AG10803 (cell line): ENCODE data around the gene MAP6.
A peak's percentile ranks its signal among the peaks of the same experiment; 100 is the strongest.

Experiments used
- DNase-seq: peaks from one replicate; pipeline ENCODE4 v3.0.0; 2010; ENCODE audit warnings: low read depth
- H3K4me3 ChIP-seq: 2 replicates; pipeline ENCODE4 v1.5.1; 2011; ENCODE audit warnings: mild to moderate bottlenecking, low read length, control low read depth
- CTCF ChIP-seq: conservative IDR thresholded peaks from 2 replicates; pipeline ENCODE4 v1.5.1; 2011; ENCODE audit warnings: mild to moderate bottlenecking, low read length, control low read depth, inconsistent platforms

MAP6 gene

GRCh38 chr11:75601494-75601893 is 67.3 kb downstream of the MAP6 start:
- DNase-seq: no peak
- TF ChIP-seq CTCF: no peak
- H3K4me3 ChIP-seq: no peak overlapping the region

DNA sequence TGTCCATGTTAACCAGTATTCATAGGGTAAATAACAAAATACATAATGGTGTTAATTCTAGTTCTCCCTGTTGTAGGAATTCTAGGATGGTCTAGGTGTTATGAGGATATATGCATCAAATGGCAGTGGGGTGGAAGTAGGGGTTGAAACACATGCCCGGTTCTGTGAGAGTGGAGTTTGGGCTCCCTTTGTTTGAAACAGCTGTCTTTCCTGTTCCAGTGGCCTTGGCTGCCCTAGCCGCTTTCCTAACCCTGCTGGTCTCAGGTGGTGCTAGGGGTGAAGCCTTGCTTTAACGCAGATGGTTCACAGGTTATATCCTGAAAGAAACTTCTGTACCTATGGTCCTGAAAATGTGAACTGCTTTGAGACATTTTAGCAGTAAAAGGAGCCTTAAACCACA is 68.5 kb downstream of the MAP6 start:
- H3K4me3 ChIP-seq: no peak overlapping the region
- TF ChIP-seq CTCF: no peak
- DNase-seq: no peak

DNA sequence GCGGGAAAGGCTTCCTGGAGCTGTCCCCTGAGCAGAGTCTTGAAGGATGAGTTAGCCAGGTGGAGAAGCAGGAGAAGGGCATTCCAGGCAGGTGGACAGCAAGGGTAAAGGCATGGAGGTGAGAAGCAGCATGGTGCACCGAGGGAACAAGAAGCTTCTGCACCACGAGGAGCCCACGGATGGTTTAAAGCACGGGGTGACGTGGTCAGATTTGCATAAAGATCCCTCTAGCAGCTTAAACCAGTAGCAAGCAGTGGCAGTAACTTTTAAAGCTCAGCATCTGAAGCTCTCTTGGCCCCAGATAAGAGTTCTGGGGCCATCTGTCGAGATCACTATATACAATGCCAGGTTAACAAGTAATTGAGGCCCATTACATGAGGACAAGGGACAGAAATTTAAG is 69.9 kb downstream of the MAP6 start:
- no peak for TF ChIP-seq CTCF

DNA sequence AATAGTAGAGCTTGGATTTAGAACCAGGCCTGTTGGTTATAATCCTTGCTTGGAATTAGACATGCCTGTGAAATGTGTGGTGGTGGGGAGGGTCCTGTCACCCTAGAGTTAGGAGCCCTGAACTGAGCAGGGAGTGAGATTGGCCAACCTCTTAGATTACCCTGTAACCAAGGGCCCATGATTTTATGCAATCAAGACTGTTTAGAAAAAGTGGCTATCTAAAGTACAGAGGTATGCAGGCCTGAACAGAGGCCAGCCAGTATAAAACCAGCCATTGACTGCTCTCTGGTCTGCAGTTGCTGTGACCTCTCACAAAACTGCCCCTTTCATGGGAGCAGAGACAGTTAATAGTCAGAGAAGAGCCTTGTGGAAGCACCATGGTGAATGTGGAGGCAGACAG is 70.6 kb downstream of the MAP6 start:
- no peak overlapping the region for H3K4me3 ChIP-seq
- DNase-seq: peak; percentile 20
- TF ChIP-seq CTCF: no peak

More for the DNA sequence above, 69.9 kb downstream of the MAP6 start:
- no peak overlapping the region for H3K4me3 ChIP-seq
- DNase-seq: no peak

GRCh38 chr11:75597636-75598035 is 71.2 kb downstream of the MAP6 start:
- H3K4me3 ChIP-seq: no peak overlapping the region
- DNase-seq: no peak
- TF ChIP-seq CTCF: peak; percentile 49

DNA sequence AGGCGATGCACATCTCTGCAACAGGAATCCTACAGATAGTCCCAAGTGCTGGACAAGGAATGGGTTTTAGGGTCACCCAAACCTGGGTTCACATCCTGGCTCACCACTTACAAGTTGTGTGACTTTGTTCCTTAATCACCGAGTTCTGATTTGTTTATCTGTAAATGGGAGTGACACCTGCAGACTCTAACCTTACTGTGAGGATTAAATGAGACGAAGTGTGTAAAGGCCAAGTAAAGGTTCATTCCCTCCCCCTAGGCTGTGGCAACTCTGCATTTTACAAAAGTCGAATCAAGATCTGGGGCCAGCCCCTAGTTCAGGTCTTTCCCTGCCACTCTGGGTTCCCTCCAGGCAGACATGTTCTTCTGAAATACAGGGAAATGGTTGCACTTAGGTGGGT is 71.9 kb downstream of the MAP6 start:
- no peak for TF ChIP-seq CTCF
- DNase-seq: no peak
- H3K4me3 ChIP-seq: no peak overlapping the region

DNA sequence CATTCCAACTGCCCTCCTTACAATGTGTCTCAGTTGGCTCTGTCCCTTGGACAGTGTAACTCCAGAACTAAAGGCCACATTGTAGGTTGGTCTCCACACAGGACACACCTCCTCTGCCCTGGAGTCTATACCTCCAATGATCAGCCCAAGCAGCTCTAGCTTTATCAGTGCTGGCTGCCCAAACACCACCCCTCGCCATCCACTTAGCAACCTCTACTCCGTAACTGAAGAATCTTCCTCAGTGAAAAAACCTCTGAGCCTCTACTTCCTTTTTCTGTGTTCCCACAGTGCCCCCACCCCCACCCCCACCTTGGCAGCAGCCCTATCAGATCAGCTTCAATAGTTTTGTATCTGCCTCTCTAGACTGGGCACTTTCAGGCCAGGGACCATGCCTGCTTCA is 73.4 kb downstream of the MAP6 start:
- no peak for TF ChIP-seq CTCF
- DNase-seq: no peak
- no peak overlapping the region for H3K4me3 ChIP-seq
